GM12864 (cell line): Measurements from ENCODE around the gene ITGA1.
A peak's percentile ranks its signal among the peaks of the same experiment; 100 is the strongest.
"Not testable (repeated sequence)": the region's sequence is repeated elsewhere in the genome, so short reads cannot be mapped to it uniquely, and the experiment has no call there.

ENCODE experiments used
- DNase-seq: peaks from one replicate; pipeline ENCODE4 v3.0.0-alpha.2; 2011; ENCODE audit warnings: low read depth
- H3K4me3 ChIP-seq: 2 replicates; pipeline ENCODE4 v1.5.1; 2011; ENCODE audit warnings: mild to moderate bottlenecking, low read depth, low read length, control low read depth
- TF ChIP-seq, protein P1 (sequence below): IDR thresholded peaks from 2 replicates; pipeline ENCODE4 v1.5.1; 2011; ENCODE audit warnings: low read depth, mild to moderate bottlenecking, moderate library complexity, low read length, control low read depth, inconsistent platforms; ENCODE audit errors: missing control alignments

Gene ITGA1

DNA sequence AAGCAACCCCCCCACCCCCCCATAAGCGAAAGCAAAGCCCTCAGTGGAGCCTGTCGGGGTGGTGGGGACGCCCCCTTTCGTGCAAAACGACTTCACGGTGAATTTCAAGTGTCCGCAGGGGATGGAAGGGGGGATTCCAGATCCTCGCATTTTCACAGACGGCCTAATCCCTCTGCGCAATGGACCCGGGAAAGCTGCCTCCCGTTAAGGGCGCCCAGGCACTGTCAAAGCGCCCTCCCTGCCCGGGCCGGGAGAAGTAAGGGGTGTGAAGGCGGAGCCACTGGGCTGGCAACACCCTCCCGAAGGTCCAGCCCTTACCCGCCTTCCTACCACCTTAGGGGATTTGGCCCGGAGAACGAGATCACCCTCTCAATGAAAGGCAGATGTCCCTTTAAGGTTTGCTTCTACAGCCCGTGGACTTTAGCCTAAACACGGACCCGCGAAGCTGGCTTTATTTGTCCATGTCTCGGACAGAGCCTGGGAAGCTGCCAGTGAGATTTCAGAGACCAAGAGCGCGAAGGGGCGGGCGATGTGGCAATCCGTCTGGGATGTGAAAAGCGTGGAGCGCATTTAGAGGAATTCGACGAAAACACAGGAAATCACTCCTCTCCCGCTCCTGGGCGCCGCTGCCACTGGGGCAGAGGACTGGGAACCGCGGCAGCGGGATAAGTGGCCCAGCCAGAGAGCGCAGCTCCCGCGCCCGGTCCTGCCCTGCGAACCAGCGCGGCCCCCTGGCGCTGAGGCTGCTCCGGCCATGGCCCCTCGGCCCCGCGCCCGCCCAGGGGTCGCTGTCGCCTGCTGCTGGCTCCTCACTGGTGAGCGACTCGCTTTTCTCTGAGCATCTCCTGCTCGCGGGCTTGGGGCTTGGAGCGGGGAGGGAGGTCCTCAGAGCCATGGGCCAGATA lies at the start of gene ITGA1, which contains the start of gene PELO:
ITGA1 (plus strand) TSS at position 317 of the 905 bp plus-strand sequence; CDS start at position 755, 438 bp downstream.
PELO (plus strand) TSS at position 317 of the 905 bp plus-strand sequence. CDS start 12,479 bp downstream, outside the sequence.
- DNase-seq: no peak
- TF ChIP-seq, protein P1, sequence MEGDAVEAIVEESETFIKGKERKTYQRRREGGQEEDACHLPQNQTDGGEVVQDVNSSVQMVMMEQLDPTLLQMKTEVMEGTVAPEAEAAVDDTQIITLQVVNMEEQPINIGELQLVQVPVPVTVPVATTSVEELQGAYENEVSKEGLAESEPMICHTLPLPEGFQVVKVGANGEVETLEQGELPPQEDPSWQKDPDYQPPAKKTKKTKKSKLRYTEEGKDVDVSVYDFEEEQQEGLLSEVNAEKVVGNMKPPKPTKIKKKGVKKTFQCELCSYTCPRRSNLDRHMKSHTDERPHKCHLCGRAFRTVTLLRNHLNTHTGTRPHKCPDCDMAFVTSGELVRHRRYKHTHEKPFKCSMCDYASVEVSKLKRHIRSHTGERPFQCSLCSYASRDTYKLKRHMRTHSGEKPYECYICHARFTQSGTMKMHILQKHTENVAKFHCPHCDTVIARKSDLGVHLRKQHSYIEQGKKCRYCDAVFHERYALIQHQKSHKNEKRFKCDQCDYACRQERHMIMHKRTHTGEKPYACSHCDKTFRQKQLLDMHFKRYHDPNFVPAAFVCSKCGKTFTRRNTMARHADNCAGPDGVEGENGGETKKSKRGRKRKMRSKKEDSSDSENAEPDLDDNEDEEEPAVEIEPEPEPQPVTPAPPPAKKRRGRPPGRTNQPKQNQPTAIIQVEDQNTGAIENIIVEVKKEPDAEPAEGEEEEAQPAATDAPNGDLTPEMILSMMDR: no peak
- peak within 1 kb of the TSS; percentile 51 for H3K4me3 ChIP-seq

DNA sequence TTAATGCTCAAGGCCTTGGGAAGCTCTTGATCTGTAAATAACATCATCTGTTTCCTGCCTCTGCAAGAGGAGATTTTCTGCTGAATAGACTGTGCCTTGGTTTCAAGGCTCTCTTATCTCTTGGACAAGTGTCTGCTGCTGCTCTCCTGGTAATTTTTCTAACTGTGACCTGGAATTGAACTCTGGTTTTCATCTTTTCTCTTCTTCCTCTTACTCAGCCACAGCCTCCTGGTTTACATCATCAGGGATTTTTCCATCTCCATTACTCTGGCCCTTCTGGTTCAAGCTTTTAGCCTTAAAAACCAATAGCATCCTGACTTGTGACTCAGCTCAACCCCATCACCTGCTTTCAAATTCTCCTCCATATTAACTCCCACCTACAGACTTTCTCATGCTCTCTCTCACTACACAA lies 49.6 kb upstream of the ITGA1 start:
- no peak for DNase-seq
- no peak overlapping the region for H3K4me3 ChIP-seq
- TF ChIP-seq, protein P1: no peak

DNA sequence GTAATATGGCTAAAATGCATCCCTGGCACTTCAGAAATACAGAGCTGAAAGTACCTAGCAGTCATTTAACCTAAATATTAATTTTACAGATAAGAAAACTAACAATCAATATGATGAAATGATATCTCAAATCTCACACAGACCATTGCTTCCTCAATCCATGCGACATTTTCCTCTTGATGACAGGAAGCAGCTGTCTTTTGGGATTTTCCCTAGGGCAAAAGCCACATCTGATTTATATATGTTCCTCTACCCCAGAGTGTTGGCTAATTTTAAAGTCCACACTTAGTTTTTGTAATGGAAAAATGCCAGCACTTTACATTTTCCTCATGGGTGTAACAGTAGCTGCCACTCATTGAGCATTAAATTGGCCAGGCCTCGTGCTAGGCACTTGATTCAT lies 47.7 kb upstream of the ITGA1 start:
- no peak overlapping the region for H3K4me3 ChIP-seq
- no peak for DNase-seq
- TF ChIP-seq, protein P1: no peak

DNA sequence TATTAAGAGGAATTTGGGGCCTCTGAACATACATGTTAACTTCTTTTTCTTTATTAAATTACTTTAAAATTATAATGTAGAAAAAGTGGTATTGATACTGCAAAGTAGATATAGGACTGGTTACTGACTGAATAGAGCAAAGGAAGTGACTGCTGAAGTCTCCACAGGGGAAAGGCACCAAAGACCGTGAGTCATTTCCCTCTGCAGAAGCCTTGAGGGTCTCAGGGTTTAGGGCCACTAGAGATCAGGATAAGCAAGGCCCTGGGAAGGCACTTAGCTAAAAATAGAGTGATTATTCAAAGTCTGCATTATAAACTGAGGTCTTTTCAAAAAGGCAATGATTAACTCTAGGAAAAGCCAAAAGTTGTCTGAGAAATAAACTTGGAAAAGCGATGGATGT lies 44.7 kb upstream of the ITGA1 start:
- H3K4me3 ChIP-seq: no peak overlapping the region
- DNase-seq: no peak
- TF ChIP-seq, protein P1: no peak

DNA sequence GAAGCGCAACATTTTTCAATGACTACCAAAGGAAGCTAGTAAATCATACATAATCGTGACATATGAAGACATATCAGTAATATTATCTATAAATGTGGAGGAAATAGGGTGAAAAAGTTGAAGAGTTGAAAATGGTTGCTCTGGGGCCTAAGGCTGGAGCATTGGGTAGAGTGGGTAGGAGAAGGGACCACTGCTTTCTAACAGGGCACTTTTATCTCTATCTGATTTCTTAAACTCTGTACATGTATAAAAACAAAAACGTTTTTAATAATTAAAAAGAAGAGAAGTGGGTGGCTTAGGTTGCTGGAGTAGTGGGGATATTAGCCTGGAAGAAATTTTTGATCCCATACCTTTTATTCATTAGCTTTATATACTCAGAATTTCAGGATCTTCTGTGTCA lies 44.2 kb upstream of the ITGA1 start:
- TF ChIP-seq, protein P1: no peak
- no peak overlapping the region for H3K4me3 ChIP-seq

DNA sequence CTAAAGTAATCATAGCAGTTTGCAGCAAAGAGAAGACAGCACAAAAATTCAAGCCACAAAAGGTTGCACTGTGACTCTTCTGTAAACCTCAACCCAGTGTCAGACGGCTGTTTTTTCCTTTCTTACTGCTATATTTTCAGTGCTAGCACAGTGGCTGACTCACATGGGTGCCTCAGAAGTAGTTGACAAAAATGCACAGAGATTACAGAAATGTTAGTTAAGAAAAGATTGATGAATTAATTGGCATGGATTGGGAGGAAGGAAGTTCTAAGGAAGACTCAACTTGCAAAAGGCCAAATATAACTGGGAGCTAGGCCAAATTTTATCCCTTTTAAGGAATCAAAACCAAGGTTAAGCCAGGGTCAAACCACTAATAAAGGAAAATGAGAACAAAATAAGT lies 43.7 kb upstream of the ITGA1 start:
- no peak for DNase-seq

More for the DNA sequence above, 44.2 kb upstream of the ITGA1 start:
- DNase-seq: no peak

DNA sequence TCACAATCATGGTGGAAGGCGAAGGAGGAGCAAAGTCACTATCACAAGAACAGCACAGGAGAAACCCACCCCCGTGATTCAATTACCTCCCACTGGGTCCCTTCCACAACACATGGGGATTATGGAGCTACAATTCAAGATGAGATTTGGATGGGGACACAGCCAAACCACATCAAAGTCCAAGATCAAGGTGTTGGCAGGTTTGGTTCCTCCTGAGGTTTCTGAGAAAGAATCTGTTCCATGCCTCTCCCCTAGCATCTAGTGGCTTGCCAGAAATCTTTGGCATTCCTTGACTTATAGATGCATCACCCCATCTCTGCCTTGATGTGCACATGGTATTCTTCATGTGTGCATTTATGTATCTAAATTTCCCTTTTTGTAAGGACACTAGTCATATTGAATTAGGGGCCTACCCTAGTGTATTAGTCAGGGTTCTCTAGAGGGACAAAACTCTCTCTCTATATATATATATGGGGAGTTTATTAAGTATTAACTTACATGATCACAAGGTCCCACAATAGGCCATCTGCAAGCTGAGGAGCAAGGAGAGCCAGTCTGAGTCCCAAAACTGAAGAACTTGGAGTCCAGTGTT lies 42.8 kb upstream of the ITGA1 start:
- not testable (repeated sequence) for DNase-seq

More for the DNA sequence above, 43.7 kb upstream of the ITGA1 start:
- no peak overlapping the region for H3K4me3 ChIP-seq
- TF ChIP-seq, protein P1: no peak

More for the DNA sequence above, 42.8 kb upstream of the ITGA1 start:
- H3K4me3 ChIP-seq: not testable (repeated sequence)
